ENCODE data around the gene TSPAN5.

GRCh38 chr4:98504091-98504490, 154.3 kb downstream of the TSPAN5 start:
- TF ChIP-seq POLR2A (IDR thresholded peaks at IDR 0.05), result no peak
- TF ChIP-seq CTCF (IDR thresholded peaks at IDR 0.05), result no peak
